Activated CD4-positive, alpha-beta memory T cell treated with anti-CD3 and anti-CD28 coated beads for 36 hours (primary cell): ENCODE data around the gene ATG5. TPM values are rescaled to one million over a fixed set of nuclear protein-coding genes. Genes with fewer than 3 reads are reported as not detected.

Experiments
- CTCF ChIA-PET: fragments of 350-600 bp; sonication (Branson Sonifier 250); formaldehyde crosslinking; loops from one replicate; lab custom pipeline; 2021; ENCODE audit warnings: antibody characterized with exemption, inconsistent platforms; lab: Charles Lee
- POLR2A ChIA-PET: fragments of 350-600 bp; sonication (Branson Sonifier 250); formaldehyde crosslinking; loops from one replicate; lab custom pipeline; 2021; ENCODE audit warnings: antibody characterized with exemption; lab: Charles Lee
- DNase-seq: peaks from one replicate; pipeline ENCODE4 v3.0.0-alpha.2; 2020
- H3K27ac Mint-ChIP-seq: one replicate; pipeline ENCODE4 v1.8.0; 2021; ENCODE audit warnings: mixed read lengths
- H3K27me3 Mint-ChIP-seq: one replicate; pipeline ENCODE4 v1.8.0; 2021; ENCODE audit warnings: mixed read lengths
- H3K36me3 Mint-ChIP-seq: one replicate; pipeline ENCODE4 v1.8.0; 2021; ENCODE audit warnings: mixed read lengths
- H3K4me1 Mint-ChIP-seq: one replicate; pipeline ENCODE4 v1.8.0; 2021; ENCODE audit warnings: low read depth, mixed read lengths
- H3K4me3 Mint-ChIP-seq: one replicate; pipeline ENCODE4 v1.8.0; 2021; ENCODE audit warnings: mild to moderate bottlenecking, mixed read lengths
- H3K9me3 Mint-ChIP-seq: one replicate; pipeline ENCODE4 v1.8.0; 2021; ENCODE audit warnings: mixed read lengths
- intact Hi-C: fragments of 100-400 bp; cut with micrococcal nuclease; formaldehyde crosslinking; loops from one replicate; pipeline ENCODE4 v1.15.1; 2023
- total RNA-seq, 2 experiments: library from RNA; stranded (reverse); gene quantifications; one replicate each; pipeline ENCODE4 v1.2.3, GENCODE V29; 2021

The ATG5 gene
- 10 to 100 TPM; 29.2 TPM for total RNA-seq

DNA sequence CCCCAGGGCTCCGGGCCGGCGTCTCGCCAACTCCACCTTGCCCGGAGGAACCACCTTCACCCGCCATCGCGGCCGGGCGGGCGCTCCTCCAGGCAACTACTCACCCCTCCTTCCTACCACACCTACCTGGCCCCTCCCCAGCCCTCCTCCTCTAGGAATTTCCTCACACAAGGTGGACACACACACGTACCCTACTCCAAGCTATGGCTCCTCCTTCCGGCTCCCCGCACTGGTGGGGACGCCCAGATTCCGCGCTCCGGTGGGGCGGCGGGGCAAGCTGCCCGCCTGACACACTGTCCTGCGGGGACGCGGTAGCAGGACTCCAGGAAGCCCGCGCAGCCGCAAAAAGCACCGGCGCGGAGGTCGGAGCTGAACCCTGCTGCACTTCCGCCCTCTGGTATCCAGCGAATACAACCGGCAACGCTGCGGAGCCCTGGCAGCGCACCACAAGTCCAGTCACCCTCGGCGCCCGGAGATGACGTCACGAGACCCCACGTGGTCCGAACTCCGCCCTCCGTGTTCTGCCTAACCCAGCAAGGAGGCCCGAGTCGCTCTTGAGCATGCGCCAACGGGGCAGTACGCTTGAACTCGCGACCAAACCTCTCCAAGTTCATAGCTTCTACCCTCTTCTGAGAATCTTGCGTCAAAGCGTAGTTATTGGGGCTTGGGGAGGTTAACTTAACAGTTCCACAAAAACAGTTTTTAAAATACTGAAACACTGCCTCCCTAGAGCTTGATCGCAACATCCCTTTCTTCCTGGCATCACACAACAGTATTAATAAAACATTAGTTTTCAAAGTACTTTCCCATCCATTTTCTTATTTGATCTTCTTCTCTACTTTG is at the start of gene ATG5:
ATG5 (minus strand) TSS at position 425 of the 843 bp plus-strand sequence. CDS start 9,552 bp downstream, outside the sequence.
- Mint-ChIP-seq H3K27ac (peak within 1 kb of the TSS; percentile 94), H3K9me3 (no peaks in the 10 kb centered on the region), H3K27me3 (peaks cover 3% of the 10 kb centered on the region), H3K4me3 (peak within 1 kb of the TSS; percentile 96), H3K36me3 (peaks cover 3% of the 10 kb centered on the region), H3K4me1 (peaks cover 38% of the 10 kb centered on the region)
- peak; percentile 100 for DNase-seq
- POLR2A ChIA-PET = interaction anchor here (0.8 to 1.4 kb wide), 6 partner anchors 9 to 194 kb away, joined by 3 to 6 read pairs (median 4); no protein-coding TSS in a partner anchor
- intact Hi-C loops = loop anchor here (1.0 to 2.0 kb wide), 3 partner anchors 187 to 304 kb away; partner anchors contain the start of genes QRSL1 and RTN4IP1
- CTCF ChIA-PET = interaction anchor here (0.7 to 1.4 kb wide), 8 partner anchors 10 to 894 kb away, joined by 3 to 12 read pairs (median 4); partner anchors contain the start of gene CRYBG1

DNA sequence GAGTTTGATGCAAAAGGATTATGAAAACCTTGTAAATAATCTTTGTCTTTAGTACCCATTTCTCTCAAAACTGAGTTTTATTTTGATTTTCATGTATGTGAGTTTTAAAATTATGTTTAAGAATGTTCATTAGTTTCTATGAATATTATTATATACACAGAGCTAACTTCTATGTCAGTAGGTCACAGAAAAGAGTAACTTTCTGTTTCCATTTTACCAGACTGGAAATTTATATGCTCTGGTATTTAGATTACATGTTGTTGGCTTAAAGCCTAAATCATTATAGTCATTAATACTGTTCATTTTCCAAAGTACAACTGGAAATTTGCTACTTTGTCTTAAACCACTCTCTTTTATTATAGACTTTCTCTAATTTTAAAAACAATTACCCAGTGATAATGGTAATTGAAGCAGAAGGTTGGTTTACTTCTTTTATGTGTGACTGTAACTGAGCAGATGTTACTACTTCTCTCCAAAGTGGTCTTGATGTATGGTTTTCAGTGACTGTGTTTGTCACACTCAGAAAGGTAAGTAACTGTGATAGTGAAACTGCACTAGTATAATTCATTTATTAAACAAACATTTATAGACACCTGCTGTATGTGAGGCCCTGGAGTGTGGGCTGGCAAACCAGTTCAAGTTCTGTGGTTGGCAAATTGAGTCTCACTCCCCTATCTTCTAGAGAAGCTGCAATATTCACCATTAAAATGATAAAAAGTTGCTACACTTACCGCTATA is 48.1 kb upstream of the ATG5 start:
- peak; percentile 14 for DNase-seq
- Mint-ChIP-seq H3K27ac (peak overlapping the region; percentile 38), H3K4me3 (no peak overlapping the region), H3K9me3 (no peaks in the 10 kb centered on the region), H3K4me1 (peaks cover 11% of the 10 kb centered on the region), H3K27me3 (peaks cover 4% of the 10 kb centered on the region), H3K36me3 (no peaks in the 10 kb centered on the region)
- CTCF ChIA-PET = interaction anchor here (6.3 kb wide), 1 partner anchor 13 kb away, joined by 31 read pairs; the partner anchor contains the start of gene CRYBG1
- POLR2A ChIA-PET = no interaction called here
- intact Hi-C loops = loop anchor here (1.0 kb wide), 1 partner anchor 13 kb away; the partner anchor contains the start of gene CRYBG1

DNA sequence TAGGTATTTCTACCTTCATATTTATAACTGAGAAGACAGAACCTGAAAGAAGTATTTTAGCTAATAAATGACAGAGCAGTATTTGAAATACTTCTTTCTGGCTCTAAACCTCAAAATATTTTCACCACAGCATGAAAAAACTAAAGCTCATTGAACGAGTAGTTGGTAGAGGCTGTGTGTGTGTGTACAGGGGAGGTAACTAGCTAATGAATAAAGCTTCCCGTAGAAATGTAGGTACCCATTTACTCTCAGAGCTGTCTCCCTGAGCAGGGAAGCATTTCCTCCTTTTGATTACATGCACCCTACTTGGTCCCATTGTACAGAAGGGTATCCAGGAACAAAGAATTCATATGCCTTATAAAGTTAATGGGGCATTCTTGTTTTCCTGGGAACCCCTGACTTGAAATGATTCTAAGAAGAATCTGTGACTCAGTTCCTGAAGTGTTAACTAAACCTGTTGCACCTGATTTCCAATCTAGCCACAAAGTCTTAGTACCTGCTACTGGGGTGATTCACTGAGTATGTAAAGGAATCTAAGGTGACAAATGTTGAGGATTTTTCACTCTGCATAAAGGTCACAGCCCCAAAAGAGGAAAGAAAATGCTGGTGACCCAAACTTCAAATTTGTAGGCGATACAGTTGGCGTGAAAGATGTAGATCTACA is 47.4 kb upstream of the ATG5 start:
- ChIA-PET POLR2A (no interaction called here), CTCF (interaction anchor here (6.3 kb wide), 1 partner anchor 12 kb away, joined by 31 read pairs; the partner anchor contains the start of gene CRYBG1)
- H3K27me3 Mint-ChIP-seq = peaks cover 4% of the 10 kb centered on the region
- H3K4me1 Mint-ChIP-seq = peaks cover 11% of the 10 kb centered on the region
- DNase-seq = no peak
- H3K27ac Mint-ChIP-seq = peak overlapping the region; percentile 38
- no peaks in the 10 kb centered on the region for H3K9me3 Mint-ChIP-seq
- H3K36me3 Mint-ChIP-seq = no peaks in the 10 kb centered on the region
- intact Hi-C loops = loop anchor here (1.0 kb wide), 1 partner anchor 13 kb away; the partner anchor contains the start of gene CRYBG1
- no peak overlapping the region for H3K4me3 Mint-ChIP-seq

DNA sequence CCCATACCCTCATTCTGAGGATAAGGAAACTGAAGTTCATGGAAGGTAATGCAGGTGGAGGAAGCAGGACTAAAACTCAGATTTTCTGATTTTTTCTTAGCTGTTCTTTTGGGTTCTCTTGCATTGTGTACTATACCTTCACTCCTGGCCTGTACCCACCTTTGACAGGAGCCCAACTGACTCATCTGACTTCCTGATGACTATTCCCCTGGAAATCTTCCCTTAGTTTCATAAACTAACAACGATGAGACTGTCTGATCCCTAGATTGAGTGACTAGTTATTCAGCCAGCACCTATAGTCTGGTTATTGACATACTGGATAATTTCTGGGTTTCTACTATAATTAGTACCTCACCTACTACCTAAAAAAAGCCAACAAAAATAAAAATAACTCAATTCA is 45.1 kb upstream of the ATG5 start:
- ChIA-PET POLR2A (no interaction called here), CTCF (interaction anchor here (3.8 to 6.3 kb wide), 2 partner anchors 10 to 31 kb away, joined by 14 to 31 read pairs; partner anchors contain the start of gene CRYBG1)
- H3K27me3 Mint-ChIP-seq = peaks cover 2% of the 10 kb centered on the region
- no peaks in the 10 kb centered on the region for H3K9me3 Mint-ChIP-seq
- no peak overlapping the region for H3K4me3 Mint-ChIP-seq
- no peaks in the 10 kb centered on the region for H3K36me3 Mint-ChIP-seq
- H3K4me1 Mint-ChIP-seq = peaks cover 11% of the 10 kb centered on the region
- DNase-seq = no peak
- H3K27ac Mint-ChIP-seq = no peak overlapping the region
- intact Hi-C loops = no loop called here

DNA sequence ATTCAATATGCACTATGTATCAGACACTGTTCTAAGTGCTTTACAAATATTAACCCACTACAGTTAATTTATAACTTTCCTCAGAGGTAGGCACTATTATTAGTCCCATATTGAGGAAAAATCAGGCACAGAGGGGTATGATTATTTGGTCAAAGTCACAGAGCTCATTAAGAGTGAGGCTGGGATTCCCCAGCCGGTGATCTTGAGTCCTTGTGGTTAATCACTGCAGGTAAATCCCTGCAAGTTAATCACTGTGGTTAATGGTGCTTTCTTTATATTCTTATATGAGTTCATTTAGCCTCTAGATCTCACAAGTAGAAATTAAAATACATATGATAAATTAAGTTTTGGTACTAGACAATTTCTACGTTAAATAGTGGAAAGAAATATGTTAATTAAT is 44.2 kb upstream of the ATG5 start:
- Mint-ChIP-seq H3K27me3 (peaks cover 2% of the 10 kb centered on the region), H3K4me3 (no peak overlapping the region), H3K4me1 (peaks cover 11% of the 10 kb centered on the region), H3K36me3 (no peaks in the 10 kb centered on the region), H3K27ac (no peak overlapping the region), H3K9me3 (no peaks in the 10 kb centered on the region)
- POLR2A ChIA-PET = no interaction called here
- no peak for DNase-seq
- intact Hi-C loops = loop anchor here (10.0 kb wide), 1 partner anchor 195 kb away; no protein-coding TSS in a partner anchor
- CTCF ChIA-PET = interaction anchor here (1.9 to 6.3 kb wide), 3 partner anchors 9 to 35 kb away, joined by 7 to 31 read pairs (median 14); partner anchors contain the start of gene CRYBG1

DNA sequence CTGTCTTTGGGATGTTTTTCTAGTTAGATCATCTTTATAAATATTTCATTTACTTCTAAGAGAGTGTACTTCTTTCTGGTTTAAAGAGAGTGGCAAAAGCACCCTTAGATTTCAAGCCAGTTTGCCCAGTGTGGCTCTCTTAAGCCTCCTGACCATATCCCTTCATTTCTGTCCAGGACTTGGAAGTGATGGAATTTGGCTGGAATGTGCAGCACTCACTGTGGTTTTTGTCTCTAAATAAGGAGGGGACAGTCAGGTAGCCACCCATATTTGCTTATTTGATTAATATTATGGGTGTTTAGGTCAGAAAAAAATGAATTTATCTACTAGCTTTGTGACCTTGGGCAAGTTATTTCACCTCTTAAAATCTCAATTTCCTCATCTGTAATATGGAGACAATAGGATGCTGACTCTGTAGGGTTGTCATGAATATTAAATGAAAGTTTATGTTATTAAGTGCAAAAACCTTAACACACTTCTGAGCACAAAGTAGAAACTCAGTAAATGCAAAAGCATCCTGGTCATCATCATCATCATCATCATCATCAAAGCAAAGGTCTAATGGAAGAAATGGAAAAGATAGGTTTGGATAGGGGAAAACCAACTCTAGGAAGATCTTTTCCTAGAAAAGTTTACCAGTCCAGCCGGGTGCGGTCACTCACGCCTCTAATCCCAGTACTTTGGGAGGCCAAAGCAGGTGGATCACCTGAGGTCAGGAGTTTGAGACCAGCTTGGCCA is 38.0 kb upstream of the ATG5 start:
- CTCF ChIA-PET = no interaction called here
- peaks cover 14% of the 10 kb centered on the region for H3K27me3 Mint-ChIP-seq

DNA sequence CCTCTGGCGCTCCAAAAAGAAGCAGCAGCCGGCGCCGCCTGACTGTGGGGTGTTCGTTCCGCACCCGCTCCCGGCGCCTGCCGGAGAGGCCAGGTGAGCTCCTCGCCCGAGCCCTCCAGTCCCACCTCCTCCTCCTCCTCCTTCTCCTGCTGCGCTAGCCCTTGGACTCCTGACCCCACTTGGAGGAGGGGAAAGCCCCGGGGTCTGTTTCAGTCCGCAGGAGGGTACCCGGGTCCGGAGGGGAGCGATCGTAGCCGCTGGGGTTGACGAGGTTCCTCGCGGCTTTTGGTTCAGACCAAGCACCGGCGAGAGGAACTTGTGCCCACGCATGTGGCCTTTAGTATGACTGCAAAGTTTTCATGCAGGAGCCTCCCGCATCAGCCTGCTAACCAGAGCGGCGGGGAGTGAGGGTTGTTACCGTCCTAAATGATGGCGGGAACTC is 35.5 kb upstream of the ATG5 start:
- Mint-ChIP-seq H3K4me1 (peaks cover 9% of the 10 kb centered on the region), H3K36me3 (no peaks in the 10 kb centered on the region), H3K9me3 (no peaks in the 10 kb centered on the region), H3K27me3 (peaks cover 32% of the 10 kb centered on the region), H3K4me3 (peak overlapping the region; percentile 68), H3K27ac (no peak overlapping the region)
- intact Hi-C loops = loop anchor here (1.0 to 10.0 kb wide), 4 partner anchors 12 to 204 kb away; no protein-coding TSS in a partner anchor
- peak; percentile 61 for DNase-seq
- ChIA-PET CTCF (interaction anchor here (1.0 to 2.6 kb wide), 17 partner anchors 10 to 636 kb away, joined by 3 to 31 read pairs (median 6); partner anchors contain the start of gene ATG5), POLR2A (no interaction called here)

More for the DNA sequence above, 38.0 kb upstream of the ATG5 start:
- no peak overlapping the region for H3K4me3 Mint-ChIP-seq
- no peaks in the 10 kb centered on the region for H3K9me3 Mint-ChIP-seq
- no peaks in the 10 kb centered on the region for H3K36me3 Mint-ChIP-seq
- H3K4me1 Mint-ChIP-seq = peaks cover 9% of the 10 kb centered on the region
- peak overlapping the region; percentile 28 for H3K27ac Mint-ChIP-seq
- intact Hi-C loops = loop anchor here (5.0 to 10.0 kb wide), 2 partner anchors 79 to 201 kb away; no protein-coding TSS in a partner anchor
- DNase-seq = no peak
- POLR2A ChIA-PET = no interaction called here

GRCh38 chr6:106360410-106360988 is 34.9 kb upstream of the ATG5 start, which contains the start of gene CRYBG1:
CRYBG1 (plus strand) TSS chr6:106360717; CDS start chr6:106360909, 192 bp downstream.
- intact Hi-C loops = loop anchor here (1.0 to 10.0 kb wide), 4 partner anchors 13 to 204 kb away; no protein-coding TSS in a partner anchor
- CTCF ChIA-PET = interaction anchor here (1.0 to 2.6 kb wide), 17 partner anchors 10 to 636 kb away, joined by 3 to 31 read pairs (median 6); partner anchors contain the start of gene ATG5
- Mint-ChIP-seq H3K36me3 (no peaks in the 10 kb centered on the region), H3K4me3 (peak within 1 kb of the TSS; percentile 68), H3K4me1 (peaks cover 9% of the 10 kb centered on the region), H3K27ac (no peak within 1 kb of the TSS), H3K27me3 (peaks cover 37% of the 10 kb centered on the region), H3K9me3 (no peaks in the 10 kb centered on the region)
- POLR2A ChIA-PET = no interaction called here
- peak; percentile 83 for DNase-seq

DNA sequence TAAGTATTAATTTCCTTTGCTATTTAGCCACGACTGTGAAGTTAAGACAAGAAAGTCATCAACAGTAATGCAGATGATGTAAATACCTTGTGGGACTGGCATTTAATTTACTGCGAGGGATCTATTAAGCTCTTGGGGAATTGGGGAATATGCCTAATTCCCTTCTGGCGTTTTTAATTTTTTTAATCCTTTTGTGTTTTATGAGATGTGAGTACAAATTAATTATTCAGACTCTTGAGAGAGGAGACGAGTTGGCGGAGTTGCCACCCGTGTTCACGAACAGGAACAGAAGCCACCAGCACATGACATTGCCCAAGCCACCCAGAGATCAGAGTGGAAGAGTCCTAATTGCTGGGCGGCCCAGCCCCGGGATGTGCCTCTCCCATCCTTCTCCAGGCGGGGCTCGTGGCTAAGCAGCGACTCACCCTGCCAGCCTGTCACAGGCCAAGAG is 34.4 kb upstream of the ATG5 start:
- Mint-ChIP-seq H3K27ac (no peak overlapping the region), H3K36me3 (no peaks in the 10 kb centered on the region), H3K9me3 (no peaks in the 10 kb centered on the region), H3K4me1 (peaks cover 9% of the 10 kb centered on the region), H3K27me3 (peaks cover 39% of the 10 kb centered on the region), H3K4me3 (peak overlapping the region; percentile 33)
- ChIA-PET CTCF (interaction anchor here (0.6 to 2.6 kb wide), 11 partner anchors 10 to 619 kb away, joined by 3 to 31 read pairs (median 5); partner anchors contain the start of gene ATG5), POLR2A (no interaction called here)
- intact Hi-C loops = loop anchor here (1.0 to 10.0 kb wide), 4 partner anchors 13 to 205 kb away; no protein-coding TSS in a partner anchor
- DNase-seq = no peak

DNA sequence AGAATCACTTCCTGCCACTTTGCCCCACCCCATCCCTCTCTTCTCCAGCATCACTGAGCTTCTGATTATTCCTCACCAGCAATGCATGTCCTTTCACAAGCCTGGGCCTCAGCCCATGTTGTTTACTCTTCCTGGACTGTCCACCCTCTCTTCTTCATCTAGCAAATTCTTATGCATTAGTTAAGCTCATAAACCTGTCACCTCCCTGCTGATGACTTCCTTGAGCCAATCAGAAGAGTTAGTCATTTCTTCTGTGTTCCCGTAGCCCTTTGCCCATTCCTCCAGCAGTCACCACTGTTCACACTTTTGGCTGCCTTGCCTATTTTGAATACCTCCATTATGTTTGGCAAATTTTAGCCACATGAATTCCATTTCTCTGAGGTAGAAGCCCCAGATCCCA is 30.8 kb upstream of the ATG5 start:
- no peaks in the 10 kb centered on the region for H3K9me3 Mint-ChIP-seq
- CTCF ChIA-PET = interaction anchor here (1.7 kb wide), 1 partner anchor 17 kb away, joined by 7 read pairs; no protein-coding TSS in a partner anchor

More for the DNA sequence above, 30.8 kb upstream of the ATG5 start:
- H3K4me3 Mint-ChIP-seq = no peak overlapping the region
- H3K27ac Mint-ChIP-seq = no peak overlapping the region
- H3K27me3 Mint-ChIP-seq = peaks cover 56% of the 10 kb centered on the region
- no peak for DNase-seq
- POLR2A ChIA-PET = no interaction called here
- intact Hi-C loops = no loop called here
- H3K4me1 Mint-ChIP-seq = peaks cover 9% of the 10 kb centered on the region
- H3K36me3 Mint-ChIP-seq = no peaks in the 10 kb centered on the region
